ENCODE measurements around the gene NSUN5. TPM values are rescaled to one million over a fixed set of nuclear protein-coding genes. Genes with fewer than 3 reads are reported as not detected.

Gene NSUN5
- 10 to 100 TPM; 14.2 to 19.9 (median 17.1) TPM for polyA plus RNA-seq (ENCODE audit: insufficient read length in 10 of 10)
- long read RNA-seq, donor 1, transcript NSUN5-204 (10 exons, 1,663 nt): major isoform, 7 of 8 reads
- long read RNA-seq, donor 1, partial matches to known transcripts: 0 of 8 reads
- long read RNA-seq, donor 1, other reads (novel, unspliced or antisense): 0 of 8 reads
- long read RNA-seq, donor 2, transcript NSUN5-204 (10 exons, 1,663 nt): major isoform, 7 of 7 reads
- long read RNA-seq, donor 2, partial matches to known transcripts: 0 of 7 reads
- long read RNA-seq, donor 2, other reads (novel, unspliced or antisense): 0 of 7 reads
- long read RNA-seq, donor 3: 0 reads
- long read RNA-seq, donor 4, partial matches to known transcripts: 0 of 2 reads
- long read RNA-seq, donor 4, other reads (novel, unspliced or antisense): 0 of 2 reads
- long read RNA-seq, donor 5, transcript NSUN5-204 (10 exons, 1,663 nt): major isoform, 6 of 7 reads
- long read RNA-seq, donor 5, partial matches to known transcripts: 0 of 7 reads
- long read RNA-seq, donor 5, other reads (novel, unspliced or antisense): 0 of 7 reads
- long read RNA-seq, donor 6, transcript NSUN5-204 (10 exons, 1,663 nt): major isoform, 6 of 8 reads
- long read RNA-seq, donor 6, partial matches to known transcripts: 0 of 8 reads
- long read RNA-seq, donor 6, other reads (novel, unspliced or antisense): 0 of 8 reads
- long read RNA-seq, donor 7, transcript NSUN5-204 (10 exons, 1,663 nt): major isoform, 5 of 6 reads
- long read RNA-seq, donor 7, partial matches to known transcripts: 0 of 6 reads
- long read RNA-seq, donor 7, other reads (novel, unspliced or antisense): 0 of 6 reads
- long read RNA-seq, donor 8, partial matches to known transcripts: 0 of 4 reads
- long read RNA-seq, donor 8, other reads (novel, unspliced or antisense): 0 of 4 reads
- long read RNA-seq, donor 9, partial matches to known transcripts: 0 of 2 reads
- long read RNA-seq, donor 9, other reads (novel, unspliced or antisense): 0 of 2 reads

GRCh38 chr7:73308665-73309214 lies at the start of gene NSUN5:
Gene NSUN5, minus strand, starts transcription at chr7:73308826. Its CDS starts 36 bp downstream, at chr7:73308790.
- peak; percentile 64 to 92 (median 87) for DNase-seq

- DNase-seq: no peak
These were observed 47.5 kb upstream of the NSUN5 start for GRCh38 chr7:73356159-73356558.

GRCh38 chr7:73354821-73355220 lies 46.2 kb upstream of the NSUN5 start:
- no peak for DNase-seq

GRCh38 chr7:73354196-73354595 lies 45.6 kb upstream of the NSUN5 start:
- no peak for DNase-seq

GRCh38 chr7:73353243-73353642 lies 44.6 kb upstream of the NSUN5 start:
- peak in 1 of 3 donors; percentile 17 for DNase-seq

GRCh38 chr7:73352784-73353183 lies 44.2 kb upstream of the NSUN5 start:
- no peak for DNase-seq

- DNase-seq: no peak
These were observed 43.0 kb upstream of the NSUN5 start for GRCh38 chr7:73351447-73352167.

- DNase-seq: peak; percentile 24 to 65 (median 34)
These were observed 41.9 kb upstream of the NSUN5 start for GRCh38 chr7:73350306-73351068.

GRCh38 chr7:73349763-73350162 lies 41.1 kb upstream of the NSUN5 start:
- DNase-seq: no peak

- no peak for DNase-seq
These were observed 37.3 kb upstream of the NSUN5 start for GRCh38 chr7:73345951-73346350.

GRCh38 chr7:73345538-73345937 lies 36.9 kb upstream of the NSUN5 start:
- DNase-seq: no peak

GRCh38 chr7:73343671-73344380 lies 35.2 kb upstream of the NSUN5 start:
- DNase-seq: no peak

- DNase-seq: peak in 2 of 3 donors; percentile 64 to 83
These were observed 34.0 kb upstream of the NSUN5 start for GRCh38 chr7:73342645-73343044.

- no peak for DNase-seq
These were observed 33.3 kb upstream of the NSUN5 start for GRCh38 chr7:73341877-73342276.

- no peak for DNase-seq
These were observed 31.9 kb upstream of the NSUN5 start for GRCh38 chr7:73340514-73340913.

- DNase-seq: no peak
These were observed 29.7 kb upstream of the NSUN5 start for GRCh38 chr7:73338321-73338720.

- no peak for DNase-seq
These were observed 23.8 kb upstream of the NSUN5 start for GRCh38 chr7:73332447-73332846.

GRCh38 chr7:73330772-73331171 lies 22.1 kb upstream of the NSUN5 start:
- no peak for DNase-seq

GRCh38 chr7:73329861-73330581 lies 21.4 kb upstream of the NSUN5 start:
- peak in 1 of 3 donors; percentile 37 for DNase-seq
